Measurements from ENCODE around the gene HBEGF. TPM values are rescaled to one million over a fixed set of nuclear protein-coding genes. Genes with fewer than 3 reads are reported as not detected.
A peak's percentile ranks its signal among the peaks of the same experiment; 100 is the strongest.

HBEGF gene
- total and polyA plus RNA-seq, 2 experiments from 2014 or later: 4.9 to 9.5 TPM

GRCh38 chr5:140305471-140305870, 40.9 kb downstream of the HBEGF start:
- H3K79me2 ChIP-seq (ENCODE audit: insufficient read depth): peaks cover 24% of the 10 kb centered on the region
- H3K9me2 ChIP-seq (ENCODE audit: insufficient read depth): no peaks in the 10 kb centered on the region
- H3K9ac ChIP-seq: no peak overlapping the region
- no peak overlapping the region for H2AFZ ChIP-seq
- H3K4me2 ChIP-seq (ENCODE audit: unreplicated experiment): no peak overlapping the region
- TF ChIP-seq EZH2 (IDR thresholded peaks at IDR 0.05; ENCODE audit: insufficient read depth, poor library complexity, severe bottlenecking) (no peak), EZH2phosphoT487 (IDR thresholded peaks at IDR 0.05; ENCODE audit: insufficient read depth, low read depth) (no peak)
- H3K36me3 ChIP-seq (ENCODE audit: low read depth): no peaks in the 10 kb centered on the region
- H3K9me3 ChIP-seq (ENCODE audit: low read depth): no peaks in the 10 kb centered on the region
- no peak overlapping the region for H3K4me3 ChIP-seq
- H3K4me1 ChIP-seq (ENCODE audit: insufficient read depth): peaks cover 17% of the 10 kb centered on the region
- DNase-seq: no peak
- H3K27ac ChIP-seq: no peak overlapping the region
- H3F3A ChIP-seq (ENCODE audit: insufficient read depth): peaks cover 17% of the 10 kb centered on the region
- 53 to 64% methylated on average over 1 of the region's 1 CpG for WGBS, 2 experiments (ENCODE audit: low coverage in 1 of 2, low lambda C conversion rate in 2 of 2, missing lambda C conversion rate in 2 of 2)
- no peaks in the 10 kb centered on the region for H4K20me1 ChIP-seq (ENCODE audit: insufficient read depth)
- no peaks in the 10 kb centered on the region for H3K27me3 ChIP-seq (replicated peaks; ENCODE audit: insufficient read depth)
- in situ Hi-C loops (cut with MboI): no loop called here

DNA sequence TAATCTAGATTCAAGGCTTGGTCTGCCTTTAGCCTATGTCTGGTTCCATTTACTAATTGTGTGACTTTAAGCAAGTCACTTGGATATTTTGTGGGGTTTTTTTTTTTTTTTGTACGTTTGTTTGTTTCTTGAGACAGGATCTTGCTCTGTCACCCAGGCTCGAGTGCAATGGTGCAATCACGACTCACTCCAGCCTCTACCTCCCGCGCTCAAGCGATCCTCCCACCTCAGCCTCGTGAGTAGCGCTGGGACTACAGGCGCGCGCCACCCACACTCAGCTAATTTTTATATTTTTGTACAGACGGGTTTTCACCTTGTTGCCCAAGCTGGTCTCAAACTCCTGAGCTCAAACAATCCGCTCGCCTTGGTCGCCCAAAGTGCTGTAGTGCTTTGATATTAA, 42.4 kb downstream of the HBEGF start:
- Histone ChIP-seq H3K4me2 (ENCODE audit: unreplicated experiment) (peak overlapping the region; percentile 94), H4K20me1 (ENCODE audit: insufficient read depth) (no peaks in the 10 kb centered on the region), H3K9ac (no peak overlapping the region), H3F3A (ENCODE audit: insufficient read depth) (peaks cover 19% of the 10 kb centered on the region), H3K27me3 (replicated peaks; ENCODE audit: insufficient read depth) (no peaks in the 10 kb centered on the region), H3K4me3 (no peak overlapping the region), H3K79me2 (ENCODE audit: insufficient read depth) (peaks cover 38% of the 10 kb centered on the region), H3K9me3 (ENCODE audit: low read depth) (no peaks in the 10 kb centered on the region), H3K9me2 (ENCODE audit: insufficient read depth) (no peaks in the 10 kb centered on the region), H3K4me1 (ENCODE audit: insufficient read depth) (peaks cover 23% of the 10 kb centered on the region), H3K36me3 (ENCODE audit: low read depth) (0 out of 2 replicates have a peak, but pooled peaks cover 5% of the 10 kb centered on the region), H2AFZ (no peak overlapping the region), H3K27ac (no peak overlapping the region; the same call in 1 of the 2 replicates)
- in situ Hi-C loops (cut with MboI): no loop called here
- WGBS, 2 experiments (ENCODE audit: low coverage in 1 of 2, low lambda C conversion rate in 2 of 2, missing lambda C conversion rate in 2 of 2): 85% methylated on average over 15 of the region's 15 CpGs
- no peak for TF ChIP-seq EZH2 (IDR thresholded peaks at IDR 0.05; ENCODE audit: insufficient read depth, poor library complexity, severe bottlenecking)
- TF ChIP-seq EZH2phosphoT487 (IDR thresholded peaks at IDR 0.05; ENCODE audit: insufficient read depth, low read depth): no peak
- no peak for DNase-seq

- in situ Hi-C loops (cut with MboI): no loop called here
Measured at GRCh38 chr5:140302786-140303639, 43.4 kb downstream of the HBEGF start, which contains the start of gene PFDN1. Gene PFDN1 (minus strand): TSS chr5:140303101. CDS start chr5:140303073, 28 bp downstream.

GRCh38 chr5:140301136-140301535, 45.3 kb downstream of the HBEGF start:
- in situ Hi-C loops (cut with MboI): no loop called here
- peaks cover 48% of the 10 kb centered on the region for H3K4me1 ChIP-seq (ENCODE audit: insufficient read depth)
- H3K36me3 ChIP-seq (ENCODE audit: low read depth): 0 out of 2 replicates have a peak, but pooled peaks cover 7% of the 10 kb centered on the region
- peaks cover 47% of the 10 kb centered on the region for H3F3A ChIP-seq (ENCODE audit: insufficient read depth)
- H4K20me1 ChIP-seq (ENCODE audit: insufficient read depth): no peaks in the 10 kb centered on the region
- WGBS, 2 experiments (ENCODE audit: low coverage in 1 of 2, low lambda C conversion rate in 2 of 2, missing lambda C conversion rate in 2 of 2): 98 to 100% methylated on average over 1 of the region's 1 CpG
- H3K9ac ChIP-seq: peak overlapping the region; percentile 97; the same call in 1 of the 2 replicates
- no peaks in the 10 kb centered on the region for H3K9me2 ChIP-seq (ENCODE audit: insufficient read depth)
- TF ChIP-seq EZH2phosphoT487 (IDR thresholded peaks at IDR 0.05; ENCODE audit: insufficient read depth, low read depth): no peak
- no peak overlapping the region for H3K27ac ChIP-seq
- no peak for DNase-seq
- no peaks in the 10 kb centered on the region for H3K9me3 ChIP-seq (ENCODE audit: low read depth)
- H3K4me3 ChIP-seq: 0 out of 2 replicates have a peak overlapping the region, but pooled peaks have one; percentile 97
- H2AFZ ChIP-seq: no peak overlapping the region
- H3K27me3 ChIP-seq (replicated peaks; ENCODE audit: insufficient read depth): no peaks in the 10 kb centered on the region
- peak overlapping the region; percentile 94 for H3K4me2 ChIP-seq (ENCODE audit: unreplicated experiment)
- H3K79me2 ChIP-seq (ENCODE audit: insufficient read depth): peaks cover 60% of the 10 kb centered on the region

More at GRCh38 chr5:140302786-140303639, 43.4 kb downstream of the HBEGF start, which contains the start of gene PFDN1:
- Histone ChIP-seq H3K4me3 (peak within 1 kb of the TSS; percentile 97), H3K4me1 (ENCODE audit: insufficient read depth) (peaks cover 33% of the 10 kb centered on the region), H3F3A (ENCODE audit: insufficient read depth) (peaks cover 29% of the 10 kb centered on the region), H3K9me3 (ENCODE audit: low read depth) (no peaks in the 10 kb centered on the region), H3K79me2 (ENCODE audit: insufficient read depth) (peaks cover 41% of the 10 kb centered on the region), H3K9ac (peak within 1 kb of the TSS; percentile 97), H3K36me3 (ENCODE audit: low read depth) (0 out of 2 replicates have a peak, but pooled peaks cover 7% of the 10 kb centered on the region), H3K27ac (peak within 1 kb of the TSS; percentile 74), H4K20me1 (ENCODE audit: insufficient read depth) (no peaks in the 10 kb centered on the region), H3K27me3 (replicated peaks; ENCODE audit: insufficient read depth) (no peaks in the 10 kb centered on the region), H3K9me2 (ENCODE audit: insufficient read depth) (no peaks in the 10 kb centered on the region), H3K4me2 (ENCODE audit: unreplicated experiment) (peak within 1 kb of the TSS; percentile 94), H2AFZ (peak within 1 kb of the TSS; percentile 97)
- 1 to 2% methylated on average over 30 of the region's 30 CpGs for WGBS, 2 experiments (ENCODE audit: low coverage in 1 of 2, low lambda C conversion rate in 2 of 2, missing lambda C conversion rate in 2 of 2)
- no peak for TF ChIP-seq EZH2 (IDR thresholded peaks at IDR 0.05; ENCODE audit: insufficient read depth, poor library complexity, severe bottlenecking)
- TF ChIP-seq EZH2phosphoT487 (IDR thresholded peaks at IDR 0.05; ENCODE audit: insufficient read depth, low read depth): no peak
- DNase-seq: peak; percentile 99

Measured in GM23248 (cell line).